Kidney (tissue), 14 donors: ENCODE results near the gene PMFBP1. TPM values are rescaled to one million over a fixed set of nuclear protein-coding genes. Genes with fewer than 3 reads are reported as not detected.

Experiments
- DNase-seq, 5 donors: peaks; one replicate each; pipeline ENCODE4 v3.0.0-alpha.2; 2013 to 2020
- FAIRE-seq: peaks from 2 replicates; lab custom pipeline; 2012; peaks lifted over from hg19 to GRCh38; lab: Jason Lieb, UNC
- H3K27ac ChIP-seq, 2 donors: one replicate each; pipeline ENCODE4 v1.7.0; 2013; ENCODE audit warnings: low read depth in 2 of 2, low read length in 2 of 2, inconsistent platforms in 1 of 2
- H3K27me3 ChIP-seq: one replicate; pipeline ENCODE4 v1.7.1; 2013; ENCODE audit warnings: low read length, inconsistent platforms; ENCODE audit not compliant: control insufficient read depth, insufficient read depth
- H3K36me3 ChIP-seq, 3 donors: one replicate each; pipeline versions ENCODE4 v1.7.0 to v1.7.1; 2013; ENCODE audit warnings: low read length in 3 of 3, control low read depth in 1 of 3, inconsistent platforms in 1 of 3; ENCODE audit not compliant: insufficient read depth in 3 of 3, control insufficient read depth in 2 of 3
- H3K4me1 ChIP-seq, 3 donors: one replicate each; pipeline versions ENCODE4 v1.7.0 to v1.7.1; 2013; ENCODE audit warnings: low read length in 3 of 3, inconsistent platforms in 1 of 3, low read depth in 1 of 3; ENCODE audit not compliant: control insufficient read depth in 2 of 3, insufficient read depth in 2 of 3
- H3K4me3 ChIP-seq, 3 donors: one replicate each; pipeline versions ENCODE4 v1.7.0 to v1.8.1; 2013; ENCODE audit warnings: low read length in 3 of 3, control low read depth in 1 of 3, inconsistent platforms in 1 of 3
- H3K9ac ChIP-seq, 3 donors: one replicate each; pipeline versions ENCODE4 v1.7.0 to v1.7.1; 2013; ENCODE audit warnings: low read length in 3 of 3, control low read depth in 1 of 3, inconsistent platforms in 1 of 3
- H3K9me3 ChIP-seq, 3 donors: one replicate each; pipeline versions ENCODE4 v1.7.0 to v1.7.1; 2013; ENCODE audit warnings: low read length in 3 of 3, control low read depth in 1 of 3, inconsistent platforms in 1 of 3; ENCODE audit not compliant: control insufficient read depth in 2 of 3, insufficient read depth in 1 of 3
- CTCF ChIP-seq: IDR thresholded peaks from 3 replicates; pipeline ENCODE4 v1.5.1; 2012; ENCODE audit warnings: mild to moderate bottlenecking, moderate library complexity, borderline replicate concordance; ENCODE audit not compliant: insufficient read depth; ENCODE audit errors: extremely low read depth
- intact Hi-C: fragments of 100-400 bp; cut with DNase I; formaldehyde crosslinking; loops from one replicate; pipeline ENCODE4 v1.11.1; 2022
- polyA plus RNA-seq: library from polyadenylated mRNA; stranded (reverse); fragments of 350-450 nt; fragmentation: Illumina TruSeq; extraction: RNeasy Lipid Tissue Mini Kit (QIAGEN cat#74804); gene quantifications from one replicate; pipeline ENCODE4 v1.2.3, GENCODE V29; 2014; ENCODE audit warnings: low read depth, low replicate concordance; ENCODE audit not compliant: insufficient read depth
- total RNA-seq: library from RNA; stranded (reverse); fragmentation: NEBNext Ultra II Directional; extraction: Animal tissue kit (Norgen Biotek cat#: 25700); gene quantifications from one replicate; pipeline ENCODE4 v1.2.1, GENCODE V29; 2021
- donor health status: control.
- donor health status: control.
- donor health status: control.
- donor health status: control.
- donor health status: control.
- donor health status: DM: yes; HTN: yes; CAD: no.
- donor health status: Normal renal cell carcinoma (clear cell type).

The PMFBP1 gene
- total and polyA plus RNA-seq, 2 donors from 2014 or later, result 0.13 to 0.69 TPM

- Histone ChIP-seq H3K27me3 (no peaks in the 10 kb centered on the region), H3K9me3 (no peaks in the 10 kb centered on the region), H3K4me1 (no peaks in the 10 kb centered on the region), H3K27ac (no peak overlapping the region), H3K9ac (no peak overlapping the region), H3K36me3 (no peaks in the 10 kb centered on the region), H3K4me3 (no peak overlapping the region)
- intact Hi-C loops, result no loop called here
- DNase-seq (no peak), FAIRE-seq (no peak)
- no peak for TF ChIP-seq CTCF
Measured at GRCh38 chr16:72202014-72202413, 30.1 kb upstream of the PMFBP1 start.

GRCh38 chr16:72201387-72201786 lies 29.4 kb upstream of the PMFBP1 start:
- Histone ChIP-seq H3K27ac (no peak overlapping the region), H3K9me3 (no peaks in the 10 kb centered on the region), H3K9ac (no peak overlapping the region), H3K27me3 (no peaks in the 10 kb centered on the region), H3K4me1 (no peaks in the 10 kb centered on the region), H3K4me3 (no peak overlapping the region), H3K36me3 (no peaks in the 10 kb centered on the region)
- TF ChIP-seq CTCF, result no peak
- intact Hi-C loops, result no loop called here
- FAIRE-seq (no peak), DNase-seq (no peak)

GRCh38 chr16:72199761-72200337 lies 27.9 kb upstream of the PMFBP1 start:
- H3K27ac ChIP-seq, result no peak overlapping the region
- no peak overlapping the region for H3K4me3 ChIP-seq
- H3K27me3 ChIP-seq, result no peaks in the 10 kb centered on the region
- no peaks in the 10 kb centered on the region for H3K9me3 ChIP-seq
- intact Hi-C loops, result no loop called here
- DNase-seq (no peak), FAIRE-seq (no peak)
- H3K4me1 ChIP-seq, result no peaks in the 10 kb centered on the region
- H3K36me3 ChIP-seq, result no peaks in the 10 kb centered on the region
- no peak for TF ChIP-seq CTCF
- H3K9ac ChIP-seq, result no peak overlapping the region

- H3K36me3 ChIP-seq, result no peaks in the 10 kb centered on the region
- H3K4me3 ChIP-seq, result no peak overlapping the region
- H3K4me1 ChIP-seq, result no peaks in the 10 kb centered on the region
- intact Hi-C loops, result no loop called here
- no peak for FAIRE-seq
- H3K27ac ChIP-seq, result no peak overlapping the region
- DNase-seq, result peak in 1 of 5 donors; percentile 52
- no peaks in the 10 kb centered on the region for H3K27me3 ChIP-seq
- H3K9ac ChIP-seq, result no peak overlapping the region
- no peaks in the 10 kb centered on the region for H3K9me3 ChIP-seq
- no peak for TF ChIP-seq CTCF
Measured at GRCh38 chr16:72198771-72199201, 26.8 kb upstream of the PMFBP1 start.
